ENCODE measurements around the gene CYP39A1.

DNA sequence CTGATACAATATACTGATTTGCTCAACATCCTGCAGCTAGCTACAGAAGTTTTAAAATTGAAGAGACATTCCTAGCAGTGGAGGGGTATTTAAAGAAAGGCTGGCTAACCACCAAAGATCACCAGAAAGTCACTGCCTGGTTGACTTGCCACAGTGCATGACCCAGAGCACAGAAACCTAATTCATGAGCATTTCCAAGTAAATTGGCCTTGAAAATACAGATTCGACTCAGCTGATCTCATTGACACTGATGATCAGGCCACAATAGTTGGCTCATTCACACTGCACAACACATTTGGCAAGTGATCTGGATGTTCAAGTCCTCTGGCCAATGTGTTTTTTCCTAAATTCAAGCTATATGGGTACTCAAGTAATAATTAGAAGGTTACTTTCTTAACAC is 21.8 kb upstream of the CYP39A1 start:
- TF ChIP-seq, protein P1, sequence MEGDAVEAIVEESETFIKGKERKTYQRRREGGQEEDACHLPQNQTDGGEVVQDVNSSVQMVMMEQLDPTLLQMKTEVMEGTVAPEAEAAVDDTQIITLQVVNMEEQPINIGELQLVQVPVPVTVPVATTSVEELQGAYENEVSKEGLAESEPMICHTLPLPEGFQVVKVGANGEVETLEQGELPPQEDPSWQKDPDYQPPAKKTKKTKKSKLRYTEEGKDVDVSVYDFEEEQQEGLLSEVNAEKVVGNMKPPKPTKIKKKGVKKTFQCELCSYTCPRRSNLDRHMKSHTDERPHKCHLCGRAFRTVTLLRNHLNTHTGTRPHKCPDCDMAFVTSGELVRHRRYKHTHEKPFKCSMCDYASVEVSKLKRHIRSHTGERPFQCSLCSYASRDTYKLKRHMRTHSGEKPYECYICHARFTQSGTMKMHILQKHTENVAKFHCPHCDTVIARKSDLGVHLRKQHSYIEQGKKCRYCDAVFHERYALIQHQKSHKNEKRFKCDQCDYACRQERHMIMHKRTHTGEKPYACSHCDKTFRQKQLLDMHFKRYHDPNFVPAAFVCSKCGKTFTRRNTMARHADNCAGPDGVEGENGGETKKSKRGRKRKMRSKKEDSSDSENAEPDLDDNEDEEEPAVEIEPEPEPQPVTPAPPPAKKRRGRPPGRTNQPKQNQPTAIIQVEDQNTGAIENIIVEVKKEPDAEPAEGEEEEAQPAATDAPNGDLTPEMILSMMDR (IDR thresholded peaks at IDR 0.05; ENCODE audit: insufficient read depth, low read length) = no peak
- TF ChIP-seq POLR2AphosphoS5 (IDR thresholded peaks at IDR 0.05; ENCODE audit: low read depth) (no peak), GABPA (IDR thresholded peaks at IDR 0.05; ENCODE audit: low read depth) (no peak)
- TF ChIP-seq, protein P2, sequence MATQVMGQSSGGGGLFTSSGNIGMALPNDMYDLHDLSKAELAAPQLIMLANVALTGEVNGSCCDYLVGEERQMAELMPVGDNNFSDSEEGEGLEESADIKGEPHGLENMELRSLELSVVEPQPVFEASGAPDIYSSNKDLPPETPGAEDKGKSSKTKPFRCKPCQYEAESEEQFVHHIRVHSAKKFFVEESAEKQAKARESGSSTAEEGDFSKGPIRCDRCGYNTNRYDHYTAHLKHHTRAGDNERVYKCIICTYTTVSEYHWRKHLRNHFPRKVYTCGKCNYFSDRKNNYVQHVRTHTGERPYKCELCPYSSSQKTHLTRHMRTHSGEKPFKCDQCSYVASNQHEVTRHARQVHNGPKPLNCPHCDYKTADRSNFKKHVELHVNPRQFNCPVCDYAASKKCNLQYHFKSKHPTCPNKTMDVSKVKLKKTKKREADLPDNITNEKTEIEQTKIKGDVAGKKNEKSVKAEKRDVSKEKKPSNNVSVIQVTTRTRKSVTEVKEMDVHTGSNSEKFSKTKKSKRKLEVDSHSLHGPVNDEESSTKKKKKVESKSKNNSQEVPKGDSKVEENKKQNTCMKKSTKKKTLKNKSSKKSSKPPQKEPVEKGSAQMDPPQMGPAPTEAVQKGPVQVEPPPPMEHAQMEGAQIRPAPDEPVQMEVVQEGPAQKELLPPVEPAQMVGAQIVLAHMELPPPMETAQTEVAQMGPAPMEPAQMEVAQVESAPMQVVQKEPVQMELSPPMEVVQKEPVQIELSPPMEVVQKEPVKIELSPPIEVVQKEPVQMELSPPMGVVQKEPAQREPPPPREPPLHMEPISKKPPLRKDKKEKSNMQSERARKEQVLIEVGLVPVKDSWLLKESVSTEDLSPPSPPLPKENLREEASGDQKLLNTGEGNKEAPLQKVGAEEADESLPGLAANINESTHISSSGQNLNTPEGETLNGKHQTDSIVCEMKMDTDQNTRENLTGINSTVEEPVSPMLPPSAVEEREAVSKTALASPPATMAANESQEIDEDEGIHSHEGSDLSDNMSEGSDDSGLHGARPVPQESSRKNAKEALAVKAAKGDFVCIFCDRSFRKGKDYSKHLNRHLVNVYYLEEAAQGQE (IDR thresholded peaks at IDR 0.05; ENCODE audit: insufficient replicate concordance, low read depth) = no peak

All from HL-60 (cell line).